ENCODE measurements around the gene SEMA4G. TPM values are rescaled to one million over a fixed set of nuclear protein-coding genes. Genes with fewer than 3 reads are reported as not detected.

Gene SEMA4G
- total and polyA plus RNA-seq, 2 of the 8 experiments (the other 6 are each of a cell fraction or from before 2014, with no cell fraction given) = 7.1 to 18.2 TPM

GRCh38 chr10:100930368-100930767, 38.9 kb upstream of the SEMA4G start:
- Histone ChIP-seq H2BK5ac (ENCODE audit: low read depth, low read length) (no peak overlapping the region), H3K27me3 (replicated peaks in 1 of 4; ENCODE audit: control insufficient read depth in 3 of 4, extremely low read depth in 1 of 4, insufficient read depth in 3 of 4, low read length in 3 of 4) (no peaks in the 10 kb centered on the region), H3K23me2 (ENCODE audit: low read depth, low read length) (peaks cover 1% of the 10 kb centered on the region; the same call in 1 of the 2 replicates), H2BK120ac (replicated peaks; ENCODE audit: low read depth, low read length) (no peak overlapping the region), H3K79me1 (ENCODE audit: low read depth, low read length) (no peaks in the 10 kb centered on the region), H4K8ac (ENCODE audit: extremely low read depth, insufficient read depth, low read length) (no peak overlapping the region), H3K18ac (ENCODE audit: extremely low read depth, low read length) (no peak overlapping the region), H3K4ac (replicated peaks; ENCODE audit: insufficient read length, low read depth, low read length) (no peak overlapping the region), H3K56ac (replicated peaks; ENCODE audit: insufficient read length, low read depth, low read length) (no peak overlapping the region), H3K14ac (ENCODE audit: insufficient read length) (no peak overlapping the region), H3K4me2 (ENCODE audit: insufficient read depth in 1 of 2, low read depth in 2 of 2, low read length in 2 of 2) (no peak overlapping the region), H3K27ac (ENCODE audit: low read depth, low read length) (no peak overlapping the region), H3K4me1 (replicated peaks in 1 of 4; ENCODE audit: control insufficient read depth in 3 of 4, insufficient read depth in 4 of 4, low read length in 3 of 4) (no peaks in the 10 kb centered on the region), H2BK15ac (ENCODE audit: low read length) (no peak overlapping the region), H2BK12ac (ENCODE audit: low read depth, low read length) (no peak overlapping the region), H2AFZ (ENCODE audit: low read length) (no peak overlapping the region), H3K79me2 (ENCODE audit: control insufficient read depth in 1 of 2, insufficient read depth in 2 of 2, low read length in 2 of 2) (no peaks in the 10 kb centered on the region), H3K23ac (ENCODE audit: insufficient read length) (no peak overlapping the region), H3K36me3 (ENCODE audit: control insufficient read depth in 2 of 4, insufficient read depth in 4 of 4, low read length in 3 of 4) (peaks cover 6 to 62% (median 25%) of the 10 kb centered on the region in 4 experiments), H4K5ac (ENCODE audit: insufficient read length, low read depth, low read length) (no peak overlapping the region), H3K9ac (replicated peaks in 1 of 4; ENCODE audit: extremely low read depth in 1 of 4, low read depth in 3 of 4, low read length in 3 of 4) (no peak overlapping the region), H4K20me1 (replicated peaks in 1 of 2; ENCODE audit: control insufficient read depth in 1 of 2, insufficient read depth in 2 of 2, low read length in 2 of 2) (peaks cover 0 to 3% of the 10 kb centered on the region in 2 experiments), H4K91ac (replicated peaks; ENCODE audit: insufficient read length, low read length) (no peak overlapping the region), H2AK5ac (ENCODE audit: low read depth, low read length) (no peak overlapping the region), H3K4me3 (ENCODE audit: extremely low read depth in 1 of 4, insufficient read depth in 2 of 4, low read depth in 3 of 4, low read length in 4 of 4) (no peak overlapping the region), H2BK20ac (ENCODE audit: low read length) (no peak overlapping the region), H3K9me3 (ENCODE audit: insufficient read depth in 2 of 2, low read depth in 1 of 2, low read length in 1 of 2) (no peaks in the 10 kb centered on the region)
- TF ChIP-seq CBX5 (IDR thresholded peaks at IDR 0.05; ENCODE audit: low read depth, low read length) (no peak), POU5F1 (IDR thresholded peaks at IDR 0.05; ENCODE audit: low read depth, low read length) (no peak), TEAD4 (IDR thresholded peaks at IDR 0.05; ENCODE audit: low read depth, low read length) (no peak), KDM1A (IDR thresholded peaks at IDR 0.05; ENCODE audit: borderline replicate concordance, low read length) (no peak), SRF (IDR thresholded peaks at IDR 0.05; ENCODE audit: low read depth, low read length) (no peak), SIRT6 (IDR thresholded peaks at IDR 0.05; ENCODE audit: low read length) (no peak), MAFK (IDR thresholded peaks at IDR 0.05; ENCODE audit: low read depth, low read length) (no peak), CTBP2 (IDR thresholded peaks at IDR 0.05; ENCODE audit: borderline replicate concordance, insufficient read depth, insufficient read length, low read length) (no peak)
- ChIA-PET POLR2A (ENCODE audit: partially characterized antibody) (no interaction called here), CTCF (ENCODE audit: partially characterized antibody) (interaction anchor here (0.8 to 1.9 kb wide), 6 partner anchors 8 to 86 kb away, joined by 3 to 5 read pairs (median 4); no protein-coding TSS in a partner anchor)
- DNase-seq (ENCODE audit: low read depth in 1 of 2, low spot score in 2 of 2) = no peak
- FAIRE-seq = no peak

Data from H1 (cell line).